ENCODE measurements around the gene TMED8. TPM values are rescaled to one million over a fixed set of nuclear protein-coding genes. Genes with fewer than 3 reads are reported as not detected.

Gene TMED8
- total and polyA plus RNA-seq, 10 of the 15 experiments (the other 5 are each of a cell fraction or from before 2014, with no cell fraction given): 7.3 to 39.1 (median 26.1) TPM

GRCh38 chr14:77320238-77320935, 56.5 kb downstream of the TMED8 start, which contains the start of gene POMT2:
TSS of gene POMT2 (minus strand) at chr14:77320883. CDS start at chr14:77320681, 202 bp downstream.
- peak within 1 kb of the TSS; percentile 98 for H3K27ac ChIP-seq (ENCODE audit: control insufficient read depth, insufficient read depth)
- no peaks in the 10 kb centered on the region for H4K20me1 ChIP-seq (ENCODE audit: control insufficient read depth, insufficient read depth)
- ChIA-PET CTCF (interaction anchor here (0.6 to 1.5 kb wide), 8 partner anchors 17 to 197 kb away, joined by 3 to 10 read pairs (median 3); partner anchors contain the start of genes SAMD15 and TMED8), RAD21 (ENCODE audit: unreplicated experiment) (interaction anchor here (0.7 to 2.3 kb wide), 10 partner anchors 10 to 230 kb away, joined by 3 to 21 read pairs (median 3); partner anchors contain the start of genes AHSA1, SAMD15, TMED8 and VIPAS39), SMC1A (ENCODE audit: uncharacterized antibody, unreplicated experiment) (interaction anchor here (0.8 to 1.6 kb wide), 12 partner anchors 13 to 233 kb away, joined by 3 to 6 read pairs (median 3); partner anchors contain the start of genes SAMD15 and TMED8), POLR2A (interaction anchor here (0.8 to 2.2 kb wide), 8 partner anchors 9 to 137 kb away, joined by 3 to 12 read pairs (median 6); partner anchors contain the start of genes AHSA1, SAMD15, TMED8 and VIPAS39)
- no peaks in the 10 kb centered on the region for H3K36me3 ChIP-seq (ENCODE audit: control insufficient read depth in 2 of 2, insufficient read depth in 2 of 2, low read length in 1 of 2)
- H3K9me3 ChIP-seq (replicated peaks; ENCODE audit: control insufficient read depth, insufficient read depth, low read length): no peaks in the 10 kb centered on the region
- peaks cover 4% of the 10 kb centered on the region; the same call in 1 of the 2 replicates for H3K4me1 ChIP-seq (ENCODE audit: control insufficient read depth, insufficient read depth, low read length)
- peak within 1 kb of the TSS; percentile 94 for H3K9ac ChIP-seq (ENCODE audit: control insufficient read depth, insufficient read depth, low read length)
- peak within 1 kb of the TSS; percentile 99 for H2AFZ ChIP-seq (ENCODE audit: control insufficient read depth, low read depth, low read length)
- H3K4me3 ChIP-seq: peak within 1 kb of the TSS; percentile 98
- ATAC-seq (peak; percentile 81), FAIRE-seq (peak; percentile 78), DNase-seq (ENCODE audit: low read depth, low spot score) (peak; percentile 64)
- in situ Hi-C loops (cut with MboI): no loop called here
- peaks cover 5% of the 10 kb centered on the region; the same call in 1 of the 2 replicates for H3K79me2 ChIP-seq (ENCODE audit: control insufficient read depth, insufficient read depth, low read length)
- intact Hi-C loops (cut with micrococcal nuclease; ENCODE audit: unreplicated experiment): loop anchor here (2.0 to 5.0 kb wide), 2 partner anchors 136 to 222 kb away; partner anchors contain the start of gene VIPAS39
- WGBS (ENCODE audit: insufficient coverage, insufficient replicate concordance, low lambda C conversion rate, missing lambda C conversion rate): 1% methylated on average over 68 of the region's 69 CpGs
- no peaks in the 10 kb centered on the region for H3K27me3 ChIP-seq (replicated peaks in 1 of 2; ENCODE audit: control insufficient read depth in 2 of 2, insufficient read depth in 2 of 2, low read length in 1 of 2)
- H3K4me2 ChIP-seq (ENCODE audit: control insufficient read depth, insufficient read depth): peak within 1 kb of the TSS; percentile 93
- BruUV-seq (replicated peaks): no TSS peak
- no peak for TF ChIP-seq NR2C2 (IDR thresholded peaks at IDR 0.05; ENCODE audit: borderline replicate concordance, control insufficient read depth, insufficient read length, low read depth)
- TF ChIP-seq GATAD2B (conservative IDR thresholded peaks at IDR 0.05; ENCODE audit: low read depth): peak; percentile 81
- TF ChIP-seq RB1 (IDR thresholded peaks at IDR 0.05; ENCODE audit: borderline replicate concordance): 0 out of 2 replicates have a peak, but pooled peaks have one; percentile 30
- TF ChIP-seq RFX5 (IDR thresholded peaks at IDR 0.05; ENCODE audit: low read depth, low read length): peak; percentile 44; the same call in 1 of the 2 replicates
- peak; percentile 98 for TF ChIP-seq BMI1 (IDR thresholded peaks at IDR 0.05; ENCODE audit: borderline replicate concordance)
- peak; percentile 45; the same call in 1 of the 2 replicates for TF ChIP-seq BACH1 (IDR thresholded peaks at IDR 0.05; ENCODE audit: borderline replicate concordance)
- TF ChIP-seq BHLHE40 (IDR thresholded peaks at IDR 0.05; ENCODE audit: borderline replicate concordance in 1 of 2, low read depth in 2 of 2, low read length in 1 of 2): peak in 1 of 2 experiments; percentile 3; a peak in 2 of 4 replicates
- TF ChIP-seq DPF2 (IDR thresholded peaks at IDR 0.05): peak; percentile 71
- TF ChIP-seq FOXK2 (IDR thresholded peaks at IDR 0.05): no peak
- TF ChIP-seq CREM (IDR thresholded peaks at IDR 0.05; ENCODE audit: low read depth): 0 out of 2 replicates have a peak, but pooled peaks have one; percentile 6
- TF ChIP-seq ZNF207 (IDR thresholded peaks at IDR 0.05; ENCODE audit: borderline replicate concordance): peak; percentile 49; the same call in 1 of the 2 replicates
- TF ChIP-seq LARP7 (IDR thresholded peaks at IDR 0.05): peak; percentile 65; the same call in 1 of the 2 replicates
- 0 out of 4 replicates have a peak, but pooled peaks of 1 of the 2 experiments have one; percentile 11 for TF ChIP-seq SRF (IDR thresholded peaks at IDR 0.05; ENCODE audit: low read depth in 2 of 2, low read length in 2 of 2)
- TF ChIP-seq NFIC (IDR thresholded peaks at IDR 0.05; ENCODE audit: low read depth, low read length): no peak
- peak; percentile 67 for TF ChIP-seq SP1 (IDR thresholded peaks at IDR 0.05; ENCODE audit: low read depth, low read length)
- TF ChIP-seq, protein P1, sequence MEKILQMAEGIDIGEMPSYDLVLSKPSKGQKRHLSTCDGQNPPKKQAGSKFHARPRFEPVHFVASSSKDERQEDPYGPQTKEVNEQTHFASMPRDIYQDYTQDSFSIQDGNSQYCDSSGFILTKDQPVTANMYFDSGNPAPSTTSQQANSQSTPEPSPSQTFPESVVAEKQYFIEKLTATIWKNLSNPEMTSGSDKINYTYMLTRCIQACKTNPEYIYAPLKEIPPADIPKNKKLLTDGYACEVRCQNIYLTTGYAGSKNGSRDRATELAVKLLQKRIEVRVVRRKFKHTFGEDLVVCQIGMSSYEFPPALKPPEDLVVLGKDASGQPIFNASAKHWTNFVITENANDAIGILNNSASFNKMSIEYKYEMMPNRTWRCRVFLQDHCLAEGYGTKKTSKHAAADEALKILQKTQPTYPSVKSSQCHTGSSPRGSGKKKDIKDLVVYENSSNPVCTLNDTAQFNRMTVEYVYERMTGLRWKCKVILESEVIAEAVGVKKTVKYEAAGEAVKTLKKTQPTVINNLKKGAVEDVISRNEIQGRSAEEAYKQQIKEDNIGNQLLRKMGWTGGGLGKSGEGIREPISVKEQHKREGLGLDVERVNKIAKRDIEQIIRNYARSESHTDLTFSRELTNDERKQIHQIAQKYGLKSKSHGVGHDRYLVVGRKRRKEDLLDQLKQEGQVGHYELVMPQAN (conservative IDR thresholded peaks at IDR 0.05): peak; percentile 98
- 0 out of 2 replicates have a peak, but pooled peaks have one; percentile 2 for TF ChIP-seq RBBP5 (conservative IDR thresholded peaks at IDR 0.05)
- peak; percentile 16 for TF ChIP-seq MEF2B (IDR thresholded peaks at IDR 0.05; ENCODE audit: partially characterized antibody, poor library complexity, severe bottlenecking)
- TF ChIP-seq, protein P2, sequence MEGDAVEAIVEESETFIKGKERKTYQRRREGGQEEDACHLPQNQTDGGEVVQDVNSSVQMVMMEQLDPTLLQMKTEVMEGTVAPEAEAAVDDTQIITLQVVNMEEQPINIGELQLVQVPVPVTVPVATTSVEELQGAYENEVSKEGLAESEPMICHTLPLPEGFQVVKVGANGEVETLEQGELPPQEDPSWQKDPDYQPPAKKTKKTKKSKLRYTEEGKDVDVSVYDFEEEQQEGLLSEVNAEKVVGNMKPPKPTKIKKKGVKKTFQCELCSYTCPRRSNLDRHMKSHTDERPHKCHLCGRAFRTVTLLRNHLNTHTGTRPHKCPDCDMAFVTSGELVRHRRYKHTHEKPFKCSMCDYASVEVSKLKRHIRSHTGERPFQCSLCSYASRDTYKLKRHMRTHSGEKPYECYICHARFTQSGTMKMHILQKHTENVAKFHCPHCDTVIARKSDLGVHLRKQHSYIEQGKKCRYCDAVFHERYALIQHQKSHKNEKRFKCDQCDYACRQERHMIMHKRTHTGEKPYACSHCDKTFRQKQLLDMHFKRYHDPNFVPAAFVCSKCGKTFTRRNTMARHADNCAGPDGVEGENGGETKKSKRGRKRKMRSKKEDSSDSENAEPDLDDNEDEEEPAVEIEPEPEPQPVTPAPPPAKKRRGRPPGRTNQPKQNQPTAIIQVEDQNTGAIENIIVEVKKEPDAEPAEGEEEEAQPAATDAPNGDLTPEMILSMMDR (IDR thresholded peaks at IDR 0.05 in 2 of 3, conservative IDR thresholded peaks at IDR 0.05 in 1 of 3; ENCODE audit: control insufficient read depth in 2 of 3, extremely low read depth in 1 of 3, insufficient read depth in 1 of 3, low read depth in 3 of 3, low read length in 3 of 3): peak; percentile 14 to 27 (median 26); a peak in 4 of 6 replicates
- TF ChIP-seq ZNF217 (IDR thresholded peaks at IDR 0.05): no peak
